ENCODE measurements around the gene CFAP100.

- TF ChIP-seq EZH2 (IDR thresholded peaks at IDR 0.05; ENCODE audit: low read depth) (no peak), CTCF (conservative IDR thresholded peaks at IDR 0.05) (no peak)
These were observed 24.5 kb downstream of the CFAP100 start for GRCh38 chr3:126419151-126419703.

All from PC-9 (cell line).